ENCODE results near the gene SOHLH1.

Gene SOHLH1

DNA sequence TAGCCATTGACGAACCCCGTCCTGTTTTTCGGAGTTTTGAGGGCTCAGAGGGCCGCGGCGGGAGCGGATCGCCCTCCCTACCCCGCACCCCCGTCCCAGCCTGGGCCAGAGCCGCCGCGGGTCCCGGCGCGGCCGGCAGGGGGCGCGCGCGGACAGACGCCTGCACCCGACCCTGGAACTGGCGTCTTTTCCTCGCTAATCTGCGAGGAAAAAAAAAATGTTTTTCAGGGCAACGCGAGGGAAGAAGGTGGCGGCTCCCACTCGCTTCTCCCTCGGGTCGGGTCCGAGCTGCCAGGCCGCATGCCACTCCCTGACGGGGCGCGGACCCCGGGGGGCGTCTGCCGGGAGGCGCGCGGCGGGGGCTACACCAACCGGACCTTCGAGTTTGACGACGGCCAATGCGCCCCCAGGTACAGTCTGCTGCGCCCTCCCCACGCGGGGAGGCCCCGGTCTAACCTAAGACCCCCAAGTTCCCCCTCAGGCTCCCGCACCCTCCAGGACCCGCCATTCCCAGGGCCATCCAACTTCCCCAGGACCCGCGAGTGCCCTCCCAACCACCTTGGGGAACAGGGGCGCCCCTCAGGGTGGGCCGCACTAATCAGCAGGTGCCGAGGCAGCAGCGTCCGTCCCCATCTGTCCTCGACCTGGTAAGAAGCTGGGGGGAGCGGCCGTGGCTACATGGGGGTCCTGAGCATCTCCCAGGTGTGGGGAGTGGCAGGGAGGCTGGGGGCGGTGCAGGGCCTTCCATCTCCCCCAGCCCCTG is 2.9 kb upstream of the SOHLH1 start, which contains the start of gene KCNT1:
KCNT1 (plus strand) TSS at position 227 of the 763 bp plus-strand sequence; CDS start at position 301, 74 bp downstream.
- DNase-seq, result peak; percentile 85

DNA sequence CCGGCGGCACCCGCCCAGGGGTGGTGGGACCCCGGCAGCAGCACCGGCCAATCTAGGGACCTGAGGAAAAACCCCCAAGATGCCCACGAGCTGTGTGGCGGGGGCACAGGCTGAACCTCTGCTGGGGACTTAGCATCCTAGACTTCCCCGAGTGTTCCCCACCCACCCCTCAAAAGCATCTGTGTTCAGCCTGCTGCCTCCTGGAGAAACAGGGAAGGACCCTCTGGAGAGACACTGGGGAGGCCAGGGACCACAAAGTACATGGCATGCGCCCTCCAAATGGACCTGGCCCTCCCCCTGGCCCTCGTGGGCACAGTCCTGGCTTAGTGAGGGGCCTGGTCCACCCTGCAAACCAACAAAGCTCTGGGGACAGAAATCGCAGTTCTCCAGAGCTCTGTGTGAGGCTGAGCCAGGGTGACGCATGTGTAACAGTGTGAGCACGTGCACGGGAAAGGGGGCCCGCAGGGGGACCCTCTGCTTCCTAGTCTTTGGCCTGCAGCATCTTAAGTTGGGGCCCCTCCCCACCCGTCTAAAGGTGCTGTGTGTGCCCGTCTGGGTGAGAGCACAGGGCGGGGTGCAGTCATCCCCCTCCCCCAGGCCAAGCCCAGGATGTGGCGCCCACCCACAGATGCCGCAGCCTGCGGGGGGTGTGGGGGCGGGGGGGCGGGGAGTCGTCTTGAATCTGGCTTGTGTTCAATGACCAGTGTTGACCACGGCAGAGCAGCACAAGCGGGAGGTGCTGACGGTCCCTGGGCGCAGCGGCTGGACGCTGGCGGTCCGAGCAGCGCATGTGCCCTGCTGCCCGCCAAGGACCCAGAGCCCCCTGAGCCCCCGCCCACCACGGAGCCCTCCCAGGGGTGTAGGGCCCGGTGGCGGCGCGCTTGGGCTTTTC is 2.0 kb upstream of the SOHLH1 start:
- DNase-seq, result peak; percentile 65

DNA sequence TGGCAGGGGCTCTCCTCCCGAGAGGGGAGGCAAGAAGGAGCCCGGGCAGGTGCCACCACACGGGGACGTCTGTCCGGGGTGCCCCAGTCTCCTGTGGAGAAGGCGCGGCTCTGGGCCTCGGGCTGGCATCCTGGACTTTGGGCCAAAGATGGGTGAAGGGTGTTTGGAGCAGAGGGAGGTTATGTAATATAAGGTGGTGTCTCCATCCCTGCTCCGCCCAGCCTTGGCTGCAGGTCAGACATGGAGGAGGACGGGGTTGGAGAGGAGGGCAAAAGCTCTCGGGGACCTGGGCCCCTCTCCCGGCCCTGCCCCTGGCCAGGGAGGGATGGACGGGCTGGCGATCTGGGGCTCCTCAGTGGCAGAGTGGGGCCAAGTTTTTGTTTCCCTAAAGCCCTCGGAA is 1.2 kb upstream of the SOHLH1 start:
- DNase-seq, result no peak

DNA sequence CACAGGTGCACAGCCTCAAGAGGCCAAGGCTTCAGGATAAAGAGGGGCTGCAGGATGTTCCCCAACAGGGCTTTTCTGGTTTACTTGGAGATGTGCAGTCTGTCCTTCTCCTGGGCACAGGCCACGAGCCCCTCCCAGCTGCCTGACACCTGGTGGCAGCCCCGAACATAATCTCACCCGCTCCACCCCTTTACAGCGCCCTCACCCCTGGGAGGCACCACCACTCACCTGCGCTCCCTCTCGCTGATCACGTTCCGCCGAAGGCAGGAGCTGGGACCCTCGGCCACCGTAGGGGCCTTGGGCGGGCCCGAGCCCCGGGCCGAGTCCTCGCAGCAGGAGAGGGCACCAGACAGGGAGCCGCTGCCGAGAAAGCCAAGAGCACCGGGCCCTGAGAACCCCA is 514 bp downstream of the SOHLH1 start:
- no peak for DNase-seq

DNA sequence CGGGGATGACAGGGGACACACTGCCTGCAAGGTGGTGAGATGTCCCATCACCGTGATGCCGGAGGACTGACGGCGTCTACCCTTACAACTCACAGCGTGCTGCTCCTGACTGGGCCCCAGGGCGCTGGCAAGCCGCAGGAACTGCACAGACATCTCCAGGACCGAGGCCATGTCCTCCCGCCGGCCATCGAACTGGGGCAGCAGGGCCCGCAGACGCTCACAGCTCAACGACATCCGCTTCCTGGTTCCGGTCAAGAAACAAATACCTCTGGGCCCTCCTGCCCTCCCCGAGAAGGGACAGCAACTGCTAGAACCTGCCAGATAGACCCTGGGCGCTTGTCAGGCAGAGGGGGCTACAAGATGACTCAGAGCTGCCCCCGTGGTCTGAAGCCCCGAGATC is 1.0 kb downstream of the SOHLH1 start:
- no peak for DNase-seq

DNA sequence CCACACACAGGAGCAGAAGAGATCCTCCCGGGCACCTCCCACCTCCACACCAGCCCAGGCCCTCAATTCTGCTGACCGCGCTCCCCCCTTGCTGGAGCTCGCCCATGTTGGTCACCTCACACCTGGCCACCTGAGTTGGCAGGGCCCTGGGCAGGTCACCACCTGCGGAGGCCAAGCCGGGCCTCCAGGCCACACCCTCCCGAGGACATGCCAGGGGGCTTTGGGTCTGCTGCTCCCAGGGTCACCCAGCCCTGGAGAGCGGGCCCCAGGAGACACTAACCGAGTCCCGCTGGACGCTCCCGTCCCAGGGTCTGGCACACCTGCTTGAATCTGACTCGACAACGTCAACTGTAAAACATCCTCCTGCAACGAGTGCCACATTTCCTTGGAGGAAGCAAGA is 2.1 kb downstream of the SOHLH1 start:
- no peak for DNase-seq

DNA sequence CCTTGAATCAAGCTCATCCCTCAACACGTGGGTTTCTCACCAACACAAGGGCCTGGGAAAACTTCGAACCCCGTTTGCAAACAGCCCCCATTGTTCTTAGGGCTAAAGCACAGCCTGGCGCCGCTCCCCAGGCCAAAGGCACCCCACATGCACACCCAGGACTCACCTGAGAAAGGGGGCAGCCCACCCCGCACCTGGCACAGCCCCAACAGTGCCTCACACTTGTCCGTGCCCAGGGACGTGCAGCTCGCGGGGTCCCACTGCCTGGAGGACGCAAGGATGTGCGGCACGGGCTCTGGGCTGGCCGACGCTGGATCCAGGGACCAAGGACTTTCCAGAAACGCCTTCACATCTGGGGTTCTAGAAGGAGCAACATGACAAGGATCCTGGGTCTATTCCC is 2.8 kb downstream of the SOHLH1 start:
- no peak for DNase-seq

DNA sequence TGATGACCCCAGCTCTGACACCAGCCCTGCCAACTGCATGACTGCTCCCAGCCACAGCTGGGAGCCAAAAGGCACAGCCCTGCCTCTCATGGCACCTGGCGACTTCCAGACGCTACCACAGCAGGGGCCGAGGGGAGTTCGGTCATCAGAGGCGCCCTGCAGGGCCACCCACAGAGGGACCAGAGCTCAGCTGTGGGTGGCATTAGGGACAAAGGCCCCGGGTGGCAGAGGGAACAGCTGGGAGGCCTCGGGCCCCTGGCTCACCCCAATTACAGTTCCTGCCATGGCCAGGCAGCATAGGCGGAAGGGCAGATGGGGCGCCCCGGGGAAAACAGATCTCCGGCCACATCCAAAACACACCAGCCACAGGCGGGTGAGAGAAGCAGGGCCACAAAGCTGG is 3.6 kb downstream of the SOHLH1 start:
- no peak for DNase-seq

DNA sequence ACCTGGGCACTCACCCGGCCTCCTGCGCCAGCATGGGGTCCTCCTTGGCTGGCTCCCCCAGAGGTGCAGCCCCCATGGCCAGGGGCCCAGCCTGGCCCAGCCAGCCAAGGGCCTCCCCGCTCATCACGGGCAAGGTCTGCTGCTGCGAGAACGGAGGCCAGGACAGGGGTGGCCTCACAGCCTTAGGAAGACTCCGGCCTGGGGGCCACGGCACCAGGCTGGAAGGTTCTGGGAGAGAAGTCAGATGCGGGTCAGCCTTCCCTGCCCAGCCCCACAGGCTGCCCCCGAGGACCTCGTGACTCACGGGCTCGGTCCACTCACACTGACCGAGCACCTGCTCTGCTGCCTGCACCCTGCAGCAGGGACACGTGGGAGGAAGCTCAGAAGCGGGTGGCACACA is 4.2 kb downstream of the SOHLH1 start:
- no peak for DNase-seq

DNA sequence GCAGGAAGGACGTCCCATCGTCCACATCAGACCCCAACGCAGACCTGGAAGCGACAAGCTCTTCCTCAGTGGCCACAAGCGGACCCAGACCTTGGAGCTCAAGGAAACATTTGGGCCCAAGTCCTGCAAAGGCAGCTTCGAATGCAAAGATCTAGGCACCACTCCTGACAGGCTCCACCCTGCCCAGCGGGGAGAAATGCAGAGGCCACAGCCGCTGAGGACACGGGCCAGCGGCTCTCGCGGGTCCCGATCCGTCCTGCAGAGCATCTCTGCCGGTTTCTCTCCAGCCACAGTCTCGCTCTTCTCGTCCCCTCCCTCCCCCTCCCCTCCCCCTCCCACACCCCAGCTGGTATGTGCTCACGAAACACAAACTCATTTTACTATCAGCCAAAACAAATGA is 4.9 kb downstream of the SOHLH1 start:
- DNase-seq, result no peak

DNA sequence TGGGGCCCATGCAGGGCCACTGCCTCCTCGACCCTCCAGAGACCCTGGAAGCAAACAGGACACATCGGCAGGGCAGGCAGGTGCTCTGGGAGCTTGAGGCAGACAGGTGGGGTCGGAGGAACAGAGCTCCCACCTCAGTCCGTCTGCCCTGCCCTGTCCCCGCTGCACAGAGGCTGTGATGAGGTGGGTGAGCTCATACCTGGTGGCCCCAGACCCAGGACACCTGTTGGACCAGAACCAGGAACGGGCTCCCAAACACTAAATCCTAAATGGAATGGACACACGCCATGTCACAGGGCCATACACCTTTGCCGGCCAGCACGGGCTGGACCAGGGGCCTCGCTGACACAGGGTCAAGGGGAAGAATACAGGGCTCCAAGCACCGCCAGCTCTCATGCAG is 5.5 kb downstream of the SOHLH1 start:
- DNase-seq, result no peak

DNA sequence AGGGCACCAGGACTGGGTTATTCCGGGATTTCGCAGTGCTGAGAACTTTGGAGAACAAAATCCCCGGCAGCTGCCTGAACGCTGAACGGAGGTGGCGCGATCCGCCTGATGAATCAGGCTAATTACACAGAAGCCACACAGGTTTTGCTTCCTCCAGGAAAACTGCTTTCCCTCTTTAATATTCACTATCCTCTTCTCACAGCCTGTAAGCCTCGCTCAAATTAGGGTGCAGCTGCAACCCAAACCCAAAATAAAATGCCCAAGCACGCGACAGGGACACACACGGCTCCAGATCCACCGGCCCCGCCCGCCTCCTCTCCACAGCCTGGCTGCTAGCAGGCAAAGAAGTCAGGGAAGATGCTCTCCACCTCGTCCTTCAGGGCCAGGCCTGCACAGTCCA is 6.0 kb downstream of the SOHLH1 start:
- DNase-seq, result no peak

DNA sequence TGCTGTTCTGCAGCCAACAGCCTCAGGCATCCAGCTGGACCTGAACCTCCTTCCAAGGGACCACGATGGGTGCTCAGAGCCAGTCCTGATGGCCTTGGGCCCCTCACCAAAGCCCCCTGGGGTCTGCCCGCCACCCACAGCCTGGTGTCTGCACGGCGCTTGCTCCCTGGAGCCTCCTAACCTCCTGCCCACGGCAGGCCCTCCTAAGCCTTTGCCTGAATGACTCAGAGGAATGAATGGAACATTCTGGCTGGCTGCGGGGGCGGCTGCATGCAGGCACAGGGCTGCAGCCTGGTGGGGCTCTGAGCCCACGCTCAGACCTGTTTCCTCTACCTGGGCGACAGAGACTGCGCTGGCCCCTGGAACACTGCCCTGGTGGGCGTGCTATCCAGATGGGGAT is 6.9 kb downstream of the SOHLH1 start:
- no peak for DNase-seq

DNA sequence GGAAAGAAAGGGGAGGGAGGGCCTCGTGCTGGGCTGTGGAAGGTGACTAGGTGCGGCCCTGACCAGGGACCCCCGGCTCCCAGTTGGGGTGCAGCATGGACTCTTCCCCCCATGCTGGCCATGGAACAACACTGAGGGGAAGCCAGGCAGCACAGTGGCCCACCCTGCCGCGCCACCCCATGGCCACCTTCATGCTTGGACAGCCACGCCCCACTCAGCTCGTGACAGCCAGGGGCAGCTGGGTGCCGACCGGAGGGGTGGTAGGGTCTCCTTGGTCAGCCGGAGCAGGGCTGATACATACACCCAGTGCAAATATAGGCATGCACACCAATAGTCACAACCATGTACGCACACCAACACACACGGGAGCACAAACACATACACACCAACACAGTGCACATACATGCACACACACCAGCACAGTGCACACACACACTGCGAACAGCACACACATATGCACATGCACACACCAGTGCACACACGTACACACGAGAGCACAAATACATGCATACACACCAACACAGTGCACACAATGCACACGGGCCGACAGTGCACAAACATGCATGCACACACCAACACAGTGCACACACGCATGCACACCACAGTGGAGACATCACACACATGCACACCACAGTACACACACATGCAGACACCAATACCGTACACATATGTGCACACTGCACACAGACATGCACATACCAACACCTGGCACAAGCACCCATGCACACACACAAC is 8.3 kb downstream of the SOHLH1 start:
- no peak for DNase-seq

DNA sequence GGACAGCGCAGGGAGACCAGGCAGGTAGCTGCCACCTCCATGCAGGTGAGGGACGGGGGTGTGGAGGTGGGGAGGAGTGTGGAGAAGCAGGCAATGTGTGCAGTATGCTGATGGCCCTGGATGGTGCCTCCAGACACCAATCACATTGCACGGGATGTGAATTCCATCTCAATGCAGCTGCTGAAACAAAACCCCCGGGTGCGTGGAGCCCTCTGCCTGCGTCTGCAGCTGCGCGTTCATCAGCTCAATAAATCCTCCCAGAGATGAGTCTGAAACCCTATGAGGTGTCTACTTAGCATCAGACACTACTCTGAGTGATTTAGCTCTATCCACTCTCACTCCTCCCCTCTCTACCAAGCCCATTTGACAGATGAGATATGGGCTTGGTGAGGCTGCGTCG is 10.3 kb downstream of the SOHLH1 start:
- no peak for DNase-seq

DNA sequence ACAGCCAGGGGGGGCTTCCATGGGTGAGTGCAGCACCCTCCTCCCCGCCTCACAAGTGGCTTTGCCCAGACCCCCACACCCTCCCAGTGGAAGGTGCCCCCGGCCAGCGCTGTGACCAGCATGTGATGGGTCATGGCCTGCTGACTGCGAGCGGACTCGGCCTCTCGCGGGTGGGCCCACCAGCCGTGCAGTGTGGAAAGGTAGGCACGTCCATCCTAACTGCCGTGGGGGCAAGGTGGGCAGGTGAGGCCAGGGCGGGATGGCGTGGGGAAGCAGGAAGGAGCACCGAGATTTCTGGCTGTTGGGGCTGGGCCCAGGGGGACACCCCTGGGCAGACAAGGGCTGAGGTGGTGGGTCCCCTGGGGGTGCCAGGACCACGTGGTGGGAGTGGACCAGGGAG is 12.1 kb downstream of the SOHLH1 start:
- DNase-seq, result no peak

DNA sequence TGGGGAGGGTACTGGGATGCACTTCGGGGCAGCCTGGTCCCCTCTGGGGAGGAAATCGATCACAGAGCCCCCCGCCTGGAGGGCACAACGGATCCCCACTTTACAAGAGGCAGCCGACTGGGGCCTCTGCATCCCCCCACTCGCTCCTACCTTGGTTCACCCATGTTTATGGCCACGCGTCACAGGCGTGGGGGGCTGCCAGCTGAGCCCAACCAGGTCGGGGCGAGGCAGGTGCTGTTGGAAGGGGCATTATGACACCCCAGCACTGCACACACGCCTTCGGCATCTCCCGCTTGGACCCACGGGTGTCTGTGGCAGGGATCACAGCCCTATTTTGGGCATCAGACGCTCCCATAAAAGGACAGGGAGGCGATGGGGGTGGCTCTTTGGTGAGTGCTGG is 14.6 kb downstream of the SOHLH1 start:
- DNase-seq, result no peak

DNA sequence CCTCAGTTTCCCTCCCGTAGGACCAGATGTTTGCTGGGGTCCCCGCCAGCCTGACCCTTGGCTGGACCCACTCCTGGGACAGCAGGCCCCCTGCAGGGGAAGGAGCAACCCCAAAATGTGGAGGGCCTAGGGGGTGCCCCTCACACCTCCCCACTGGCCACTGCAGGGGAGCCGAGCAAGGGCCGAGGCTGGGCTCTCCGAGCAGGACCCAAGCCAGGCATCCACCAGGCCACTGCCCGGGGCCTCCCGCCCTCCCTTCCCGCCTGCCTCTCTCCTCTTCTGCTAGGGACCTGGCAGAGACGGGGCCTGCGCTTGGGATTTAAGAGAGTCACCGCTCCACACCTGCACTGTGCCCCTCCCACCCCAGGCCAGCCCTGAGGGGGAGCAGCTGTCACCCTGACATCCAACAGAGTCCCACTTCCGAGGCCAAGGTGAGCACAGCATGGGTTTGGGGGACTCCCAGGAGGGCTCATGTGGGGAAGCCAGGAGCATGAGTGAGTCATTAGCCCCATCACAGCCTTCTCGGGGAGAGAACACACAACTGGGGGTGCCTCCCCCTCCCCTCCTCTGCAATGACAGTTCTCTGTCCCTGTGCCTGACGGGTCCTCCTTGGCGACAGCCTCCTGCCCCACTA is 15.8 kb downstream of the SOHLH1 start:
- no peak for DNase-seq

DNA sequence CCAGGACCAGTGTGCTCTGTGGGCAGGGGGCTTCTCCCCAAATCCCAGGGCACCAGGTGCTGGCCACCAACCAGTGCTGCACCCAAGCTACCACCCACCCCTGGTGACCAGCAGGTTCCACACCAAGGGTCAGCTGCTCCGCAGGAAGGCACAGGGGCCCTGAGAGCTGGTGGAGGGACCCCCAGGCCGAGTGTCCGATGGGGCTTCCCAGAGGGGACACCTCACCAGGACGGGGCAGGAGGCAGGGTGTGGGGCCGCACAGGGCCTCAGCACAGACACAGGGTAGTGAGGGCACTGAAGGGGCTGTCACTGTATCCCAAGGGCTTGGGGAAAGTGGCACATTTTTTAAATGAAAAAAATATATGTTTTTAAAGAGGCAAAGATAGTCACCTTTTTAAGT is 18.1 kb downstream of the SOHLH1 start:
- DNase-seq, result no peak

DNA sequence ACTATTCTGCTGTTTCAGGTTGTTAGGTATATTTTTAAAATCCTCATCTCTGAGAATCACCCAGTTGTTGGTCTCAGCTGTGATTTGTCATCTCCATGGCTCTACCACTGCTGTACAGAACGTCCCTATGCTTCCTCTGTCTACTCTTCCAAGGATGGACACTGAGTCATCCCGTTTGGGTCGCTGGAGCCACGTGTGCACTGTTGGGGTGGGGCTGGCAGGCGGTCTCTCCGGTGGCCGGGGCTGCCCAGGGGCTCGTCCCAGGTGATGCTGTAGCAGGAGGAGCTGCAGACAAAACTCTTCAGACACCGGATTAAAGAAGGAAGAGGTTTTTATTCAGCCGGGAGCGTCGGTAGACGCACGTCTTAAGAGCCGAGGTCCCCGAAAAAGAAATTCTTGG is 19.2 kb downstream of the SOHLH1 start:
- no peak for DNase-seq

DNA sequence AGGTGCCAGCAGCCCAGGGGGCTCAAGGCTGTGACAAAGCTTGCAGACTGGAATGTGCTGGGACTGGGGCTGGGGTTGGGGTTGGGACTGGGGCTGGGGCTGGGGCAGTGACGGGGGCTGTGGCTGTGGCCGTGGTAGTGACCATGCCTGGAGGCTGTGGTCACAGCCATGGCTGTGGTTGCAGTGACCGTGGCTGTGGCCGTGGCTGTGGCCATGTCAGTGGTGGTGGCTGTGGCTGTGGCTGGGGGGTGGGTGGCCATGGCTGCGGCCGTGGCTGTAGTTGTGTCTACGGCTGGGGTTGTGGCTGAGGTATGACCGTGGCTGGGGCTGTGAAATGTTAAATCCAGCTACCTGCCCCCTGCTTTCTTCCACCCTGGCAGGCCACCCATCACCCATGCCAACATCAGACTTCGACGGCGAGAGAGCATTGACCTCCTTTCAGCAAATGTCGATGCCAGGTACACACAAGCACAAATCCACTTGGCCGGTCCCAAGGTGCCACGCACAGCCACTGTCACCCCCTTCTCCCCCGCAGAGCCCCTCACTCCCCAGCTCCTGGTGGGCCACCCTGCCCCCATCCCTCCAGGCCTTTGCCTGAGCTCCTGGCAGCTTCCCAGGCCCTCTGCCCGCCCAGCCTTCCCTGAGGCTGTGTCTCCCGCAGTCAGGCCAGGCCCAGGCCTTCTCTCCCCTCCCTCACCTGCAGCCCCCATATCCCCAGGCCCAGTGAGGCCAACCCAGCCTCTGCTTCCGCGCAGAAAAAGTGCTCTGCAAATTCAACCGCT is 20.9 kb downstream of the SOHLH1 start:
- DNase-seq, result no peak

DNA sequence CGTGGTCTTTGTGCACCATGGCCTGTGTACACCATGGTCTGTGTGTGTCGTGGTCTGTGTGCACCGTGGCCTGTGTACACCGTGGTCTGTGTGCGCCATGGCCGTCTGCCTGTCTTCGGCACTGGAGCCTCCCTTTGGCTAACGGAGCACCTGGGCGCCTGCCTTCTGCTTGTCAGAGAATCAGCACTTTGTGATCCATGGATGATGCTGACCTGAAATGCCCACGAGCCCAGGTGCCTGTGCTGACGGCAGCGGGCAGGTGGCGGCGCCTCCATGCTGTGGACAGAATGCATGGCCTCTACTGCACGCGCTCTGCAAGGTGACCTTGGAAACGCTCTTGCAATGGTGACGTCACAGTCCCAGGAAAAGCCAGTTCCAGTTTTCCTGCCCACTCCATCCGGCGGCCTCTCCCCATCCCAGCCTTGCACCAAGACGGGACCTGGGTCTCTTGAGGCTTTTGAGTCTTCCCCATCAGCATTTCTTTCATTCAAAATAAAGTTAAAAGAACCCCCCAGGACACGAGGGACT is 21.6 kb downstream of the SOHLH1 start:
- no peak for DNase-seq

All from activated effector memory CD4-positive, alpha-beta T cell treated with anti-CD3 and anti-CD28 coated beads, Interleukin-2, amount 50 U/mL, for 16 hours (primary cell).